DOHH2 (cell line): Measurements from ENCODE around the gene CHD5.

Source experiments
- CTCF ChIP-seq: fragments of 200-600 bp; sonication (generic); IDR thresholded peaks from one replicate; pipeline ENCODE4 v1.5.1; 2014; ENCODE audit warnings: antibody characterized with exemption, mild to moderate bottlenecking, low read depth, low read length; ENCODE audit not compliant: poor library complexity, severe bottlenecking
- EZH2phosphoT487 ChIP-seq: fragments of 200-600 bp; sonication (generic); IDR thresholded peaks from 2 replicates; pipeline ENCODE4 v1.6.1; 2017; ENCODE audit warnings: borderline replicate concordance, mild to moderate bottlenecking, antibody characterized with exemption, low read length, moderate library complexity, mixed read lengths

- TF ChIP-seq CTCF (no peak), EZH2phosphoT487 (no peak)
These were observed 102.2 kb downstream of the CHD5 start for GRCh38 chr1:6077919-6078318.
